Left renal cortex interstitium (tissue), 4 donors: Measurements from ENCODE around the gene RGS17. TPM values are rescaled to one million over a fixed set of nuclear protein-coding genes. Genes with fewer than 3 reads are reported as not detected.

Source experiments
- DNase-seq, 4 donors: peaks; one replicate each; pipeline ENCODE4 v3.0.0-alpha.2; 2013; ENCODE audit warnings: low read depth in 4 of 4, low spot score in 2 of 4, missing footprints in 1 of 4
- polyA plus RNA-seq, 4 donors: library from polyadenylated mRNA; unstranded; fragments of 120-200 nt; gene quantifications; one replicate each; pipeline ENCODE4 v1.2.1, GENCODE V29; 2013; ENCODE audit not compliant: insufficient read length in 4 of 4

RGS17 gene
- polyA plus RNA-seq, 4 donors, result 1.7 to 3.6 (median 2.7) TPM

DNA sequence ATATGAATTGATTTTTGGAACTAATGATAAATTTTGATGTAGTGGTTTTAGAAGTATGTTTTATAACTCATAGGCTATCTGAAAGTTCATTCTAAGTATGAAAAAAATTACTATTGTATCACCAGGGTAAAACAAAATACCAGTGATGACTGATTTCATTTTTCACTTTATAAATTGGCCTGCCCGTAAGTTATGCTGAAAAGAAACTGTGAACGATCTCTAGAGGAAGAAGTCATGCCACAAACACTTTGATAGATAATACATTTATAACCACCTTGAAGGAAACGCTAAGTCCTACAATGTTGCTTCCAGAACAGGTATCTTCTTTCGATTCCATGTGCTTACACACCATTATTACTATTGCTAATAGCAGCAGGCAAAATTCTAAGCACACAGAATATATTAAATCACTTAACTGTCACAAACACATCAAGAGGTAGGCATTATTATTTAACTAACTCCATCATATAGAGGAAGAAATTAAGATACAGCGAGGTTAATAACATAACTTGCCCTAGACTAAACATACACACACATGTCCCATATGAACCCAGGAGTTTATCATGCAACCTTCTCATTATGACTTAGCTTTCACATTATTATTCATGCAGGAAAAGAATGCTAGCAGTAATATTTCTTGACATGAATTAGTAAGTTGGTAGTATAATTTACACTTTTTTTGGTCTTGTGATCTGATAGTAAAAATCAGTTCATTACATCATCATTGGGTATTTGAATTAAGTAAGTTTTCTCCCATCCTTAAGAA lies 44.7 kb downstream of the RGS17 start:
- DNase-seq, result no peak

DNA sequence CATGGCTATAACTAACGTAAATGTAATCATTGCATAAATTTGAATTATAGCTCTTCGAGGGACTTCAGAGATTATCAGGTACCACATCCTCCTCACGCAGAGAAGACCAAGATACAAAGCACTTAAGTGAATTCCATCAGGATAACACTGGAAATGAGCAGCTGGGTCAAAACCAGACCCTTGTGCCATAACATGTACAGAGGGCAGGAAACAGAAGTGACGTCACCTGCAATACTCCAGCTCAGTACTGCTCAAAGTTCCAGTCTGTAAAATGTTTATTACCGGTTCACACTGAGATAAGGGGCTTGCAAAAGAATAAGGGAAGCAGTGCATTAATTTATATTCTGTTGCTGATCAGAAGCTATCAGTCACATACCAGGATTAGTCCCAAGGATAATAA lies 45.8 kb downstream of the RGS17 start:
- DNase-seq, result no peak

DNA sequence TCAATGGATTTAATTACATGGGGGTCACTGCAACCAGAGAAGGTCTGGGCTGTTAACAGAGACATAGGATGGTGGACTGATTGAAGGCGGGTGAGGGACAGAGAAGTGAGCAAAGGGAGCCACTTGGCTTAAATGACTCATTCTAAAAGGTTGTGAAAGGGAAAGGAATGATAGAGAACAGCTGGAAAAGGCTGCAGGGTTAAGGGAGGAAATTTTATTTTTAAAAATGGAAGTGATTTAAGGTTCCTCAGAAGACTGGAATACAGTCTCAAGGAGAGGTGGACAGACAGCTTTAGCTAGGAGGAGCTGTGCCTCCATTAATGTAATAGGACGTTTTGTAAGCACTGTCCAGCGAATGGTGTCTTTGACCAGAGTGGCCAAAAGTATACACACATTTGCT lies 46.7 kb downstream of the RGS17 start:
- no peak for DNase-seq

DNA sequence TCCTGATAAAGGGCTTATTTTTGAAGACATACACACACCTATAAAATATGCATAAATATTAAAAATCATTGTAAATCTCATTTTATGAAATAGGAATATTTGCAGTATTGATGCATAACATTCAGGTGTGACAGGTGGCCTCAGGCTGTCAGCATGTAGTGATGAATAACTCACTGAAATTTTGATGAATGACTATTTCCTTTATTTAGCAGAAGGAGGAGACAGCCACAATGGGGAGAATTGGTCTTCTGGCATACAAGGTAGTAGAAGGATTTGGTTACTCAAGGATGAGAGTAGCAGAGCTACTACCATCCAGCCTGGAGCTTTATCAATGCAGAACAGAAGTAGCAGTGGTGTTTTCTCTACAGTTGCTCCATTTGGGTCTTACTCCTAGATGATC lies 47.2 kb downstream of the RGS17 start:
- no peak for DNase-seq

DNA sequence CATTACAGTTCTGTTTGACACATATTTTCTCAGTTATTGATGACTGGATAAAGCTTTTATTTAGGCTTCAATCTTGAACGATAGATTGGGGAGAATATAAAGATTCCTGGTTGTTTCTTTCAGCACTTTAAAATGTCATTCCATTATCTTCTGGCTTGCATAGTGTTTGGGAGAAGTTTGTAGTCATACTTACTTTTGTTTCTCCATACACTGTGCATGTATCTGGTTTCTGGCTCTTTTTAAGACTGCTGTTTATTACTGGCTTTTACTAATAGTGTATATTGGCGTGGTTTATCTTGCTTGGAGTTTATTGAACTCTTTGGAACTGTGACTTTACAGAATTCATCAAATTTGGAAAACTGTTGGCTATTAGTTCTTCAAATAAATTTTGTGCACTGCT lies 49.2 kb downstream of the RGS17 start:
- DNase-seq, result no peak

DNA sequence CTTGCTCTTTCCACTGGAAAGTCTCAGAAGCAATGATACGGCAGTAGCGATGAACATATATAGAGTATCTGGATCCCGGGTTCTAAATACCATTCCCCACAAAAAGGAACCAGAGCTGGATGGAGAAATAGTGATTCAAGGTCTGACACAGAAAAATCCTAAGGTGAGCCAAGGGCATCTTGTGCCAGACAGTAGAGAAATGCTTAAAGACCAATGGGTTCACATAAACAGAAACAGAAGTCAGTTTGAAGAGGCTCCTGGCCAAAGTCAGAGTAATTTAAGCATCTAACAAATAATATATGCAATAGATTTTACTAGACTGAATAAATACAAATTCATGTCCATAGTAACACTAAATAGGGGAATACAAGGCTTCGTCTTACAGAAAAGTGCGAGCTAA lies 54.7 kb downstream of the RGS17 start:
- no peak for DNase-seq

DNA sequence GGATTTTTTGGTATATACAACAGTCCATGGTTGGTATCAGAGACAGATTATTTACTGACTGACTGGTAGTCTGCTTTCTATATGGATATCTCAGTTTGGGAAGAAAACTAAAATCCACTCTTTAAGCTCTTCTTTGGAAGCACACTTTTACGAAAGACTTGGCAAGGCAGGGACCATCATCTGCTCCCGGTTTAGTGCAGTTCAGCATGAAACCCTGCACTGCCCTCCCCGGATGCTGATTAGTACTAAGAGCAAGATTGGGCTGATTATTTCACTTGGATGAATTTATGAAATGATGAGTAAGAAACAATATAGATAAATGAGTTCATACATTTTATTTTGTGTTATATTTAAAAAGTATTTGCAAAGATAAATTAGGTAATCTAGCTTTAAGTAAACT lies 56.3 kb downstream of the RGS17 start:
- DNase-seq, result no peak

DNA sequence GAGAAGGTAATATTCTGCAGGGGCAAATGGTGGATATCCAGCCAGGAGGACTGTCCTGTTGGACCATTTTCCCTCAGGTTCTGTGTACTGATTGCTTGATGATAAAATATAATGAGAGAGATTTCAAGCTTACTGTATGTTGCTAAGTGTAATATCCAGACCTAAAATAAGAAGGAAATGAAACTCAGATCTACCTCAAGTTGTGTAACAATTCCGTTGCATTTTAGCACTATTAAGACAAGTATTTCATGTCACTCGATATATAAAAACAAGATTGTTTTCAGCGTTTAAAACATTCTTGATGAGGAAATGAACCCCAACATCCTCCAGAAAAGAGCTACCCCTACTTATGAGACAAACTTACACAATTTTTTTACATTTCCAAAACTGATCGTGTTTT lies 57.2 kb downstream of the RGS17 start:
- DNase-seq, result no peak

DNA sequence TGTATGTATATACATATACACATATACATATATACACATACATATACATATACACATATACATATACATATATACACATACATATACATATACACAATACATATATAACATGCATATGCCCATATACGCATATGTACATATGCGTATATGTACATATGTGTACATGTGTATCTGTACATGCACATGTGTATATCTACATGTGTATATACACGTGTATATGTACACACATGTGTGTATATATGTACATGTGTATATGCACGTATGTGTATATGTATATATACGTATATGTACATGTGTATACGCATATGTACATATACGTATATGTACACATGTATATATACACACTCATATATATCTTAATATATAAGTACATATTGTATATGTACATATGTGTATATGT lies 60.3 kb downstream of the RGS17 start:
- DNase-seq, result no peak

DNA sequence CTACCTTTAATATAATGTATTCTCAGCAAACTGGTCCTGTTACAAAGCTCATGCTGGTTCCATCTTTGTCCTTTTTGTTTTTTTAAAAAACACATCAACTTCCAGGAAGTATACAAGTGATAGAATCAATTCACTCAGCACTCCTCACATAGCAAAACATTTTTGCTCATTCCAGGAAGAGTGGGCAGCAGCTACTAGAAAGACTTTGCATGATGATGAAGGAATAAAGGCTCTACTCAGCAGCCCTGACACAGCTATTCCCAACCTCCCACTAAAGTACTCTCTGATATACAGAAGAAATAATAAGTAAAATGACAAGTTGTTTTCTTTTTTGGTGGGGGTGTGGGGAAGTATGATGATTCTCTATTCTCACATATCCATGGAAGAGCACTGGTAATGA lies 61.2 kb downstream of the RGS17 start:
- no peak for DNase-seq

DNA sequence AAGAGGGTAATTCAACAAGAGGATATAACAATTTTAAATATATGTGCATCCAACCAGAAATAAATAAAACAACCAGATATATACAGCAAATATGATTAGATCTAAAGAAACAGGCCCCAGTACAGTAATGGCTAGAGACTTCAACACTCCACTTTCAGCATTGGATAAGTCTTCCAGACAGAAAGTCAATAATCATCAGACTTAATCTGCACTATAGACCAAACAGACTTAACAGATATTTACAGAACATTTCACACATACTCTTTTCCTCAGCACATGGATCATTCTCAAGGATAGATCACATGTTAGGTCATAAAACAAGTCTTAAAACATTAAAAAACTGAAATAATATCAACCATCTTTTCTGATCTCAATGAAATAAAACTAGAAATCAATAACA lies 65.9 kb downstream of the RGS17 start:
- DNase-seq, result no peak

DNA sequence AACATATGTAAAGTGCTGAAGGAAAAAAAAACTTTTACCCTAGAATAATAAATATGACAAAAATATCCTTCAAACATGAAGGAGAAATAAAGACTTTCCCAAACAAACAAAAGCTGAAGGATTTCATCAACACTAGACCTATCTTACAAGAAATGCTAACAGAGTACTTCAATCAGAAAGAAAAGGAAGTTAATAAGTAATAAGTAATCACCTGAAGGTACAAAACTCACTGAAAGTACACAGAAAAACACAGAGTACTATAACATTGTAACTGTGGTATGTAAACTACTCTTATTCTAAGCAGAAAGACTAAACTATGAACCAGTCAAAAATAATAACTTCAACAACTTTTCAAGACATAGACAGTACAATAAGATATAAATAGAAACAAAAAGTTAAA lies 67.1 kb downstream of the RGS17 start:
- DNase-seq, result no peak

DNA sequence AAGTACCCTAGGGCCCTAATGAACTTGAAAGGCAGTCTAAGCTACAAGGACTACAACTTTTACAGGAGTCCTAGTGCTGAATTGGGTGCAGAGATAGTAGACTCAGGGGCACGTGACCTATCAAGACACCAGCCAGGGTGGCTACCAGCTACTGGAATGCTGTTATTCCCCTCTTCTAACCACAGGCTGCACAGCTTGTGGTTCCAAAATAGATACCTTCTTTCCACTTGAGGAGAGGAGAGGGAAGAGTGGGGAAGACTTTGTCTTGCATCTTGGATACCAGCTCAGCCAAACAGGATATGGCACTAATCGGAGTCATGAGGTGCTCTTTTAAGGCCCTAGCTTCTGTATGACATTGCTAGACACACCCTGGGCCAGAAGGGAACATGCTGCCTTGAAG lies 68.6 kb downstream of the RGS17 start:
- no peak for DNase-seq

DNA sequence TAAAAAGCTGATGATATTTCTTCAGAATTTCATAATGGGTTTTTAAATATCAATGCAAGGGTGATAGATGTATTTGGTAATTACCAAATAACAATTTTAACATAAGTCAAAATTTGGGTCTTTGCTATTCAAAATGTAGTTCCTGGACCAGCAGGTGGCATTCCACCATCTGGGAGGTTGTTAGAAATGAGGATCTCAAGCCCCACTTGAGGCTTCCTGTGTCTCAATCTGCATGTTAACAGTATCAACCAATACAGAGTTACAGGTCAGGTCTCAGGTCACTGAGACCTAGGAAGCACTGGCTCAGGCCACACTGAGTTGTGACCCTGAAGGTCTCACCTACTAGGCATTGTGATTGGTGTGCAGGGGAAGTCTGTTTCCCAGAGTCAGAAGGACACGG lies 71.3 kb downstream of the RGS17 start:
- DNase-seq, result no peak

DNA sequence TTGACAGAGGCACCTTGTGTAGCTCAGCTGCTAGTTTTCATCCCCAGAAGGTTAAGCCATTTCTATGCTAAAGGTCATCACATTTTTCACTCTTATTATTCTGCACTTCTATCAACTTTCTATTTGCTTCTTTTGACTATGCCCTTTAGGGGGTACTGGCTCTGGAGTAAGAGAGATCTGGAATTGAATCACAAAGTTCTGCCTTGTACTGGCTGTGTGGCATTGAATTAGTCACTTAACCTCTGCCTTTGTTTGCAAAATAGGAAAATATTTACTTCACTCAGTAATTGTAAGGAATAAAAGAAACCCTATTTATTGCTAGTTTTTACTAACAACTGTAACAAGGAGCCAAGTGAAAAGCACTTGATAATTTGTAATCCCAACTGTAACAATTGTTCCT lies 71.8 kb downstream of the RGS17 start:
- DNase-seq, result no peak

DNA sequence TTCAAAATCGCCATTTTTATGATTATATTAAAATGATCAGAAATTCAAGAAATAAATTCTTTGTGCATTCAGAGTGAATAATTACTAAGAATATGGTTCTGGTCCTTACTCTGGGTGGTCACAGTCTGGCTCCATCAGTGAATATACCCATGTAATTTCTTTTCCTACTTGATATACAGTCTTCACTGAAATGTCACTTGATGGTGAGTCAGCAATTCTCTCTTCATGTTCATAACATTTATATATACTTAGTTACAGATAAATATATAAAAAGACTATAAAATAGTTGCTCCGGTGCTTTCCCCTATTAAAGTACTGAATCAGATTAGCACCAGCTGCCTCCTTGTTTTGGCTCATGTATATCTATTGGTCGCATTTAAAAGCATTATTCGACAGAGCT lies 72.2 kb downstream of the RGS17 start:
- no peak for DNase-seq

DNA sequence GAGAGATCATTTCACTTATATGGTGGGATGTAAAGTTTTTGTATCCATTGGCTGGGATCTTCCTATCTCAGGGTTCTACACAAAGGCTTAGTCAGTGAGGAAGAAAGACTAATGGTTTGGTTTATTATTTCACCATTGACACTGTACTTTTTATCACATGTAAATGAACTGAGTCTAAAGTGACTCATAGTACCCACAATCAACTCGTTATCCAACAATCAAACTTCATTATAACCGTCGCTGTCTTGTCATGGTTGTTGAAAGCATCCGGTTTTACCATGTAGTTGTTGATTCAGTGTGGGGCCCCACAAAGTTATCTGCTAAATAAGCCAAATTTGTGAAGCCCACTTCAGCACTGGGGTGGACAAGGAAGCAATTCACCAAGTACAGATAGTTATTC lies 72.8 kb downstream of the RGS17 start:
- DNase-seq, result no peak

DNA sequence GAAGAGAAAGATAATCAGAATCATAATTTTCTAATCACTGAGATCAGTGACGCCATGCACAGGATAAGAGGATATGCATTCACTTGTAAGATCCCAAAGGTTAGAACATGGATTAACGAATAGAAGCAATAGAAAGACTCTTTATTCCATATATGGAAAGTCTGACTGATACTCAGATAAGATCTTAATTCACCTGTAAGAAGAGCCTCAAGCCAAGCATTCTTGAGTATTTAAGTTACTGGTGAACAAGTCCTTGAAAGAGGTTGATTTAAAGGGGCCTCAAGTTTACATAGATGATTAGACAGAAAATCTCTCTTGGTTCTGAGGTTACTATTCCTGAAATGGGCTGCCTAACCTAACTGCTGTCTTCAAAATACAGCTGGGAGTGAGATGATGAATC lies 74.8 kb downstream of the RGS17 start:
- DNase-seq, result no peak

DNA sequence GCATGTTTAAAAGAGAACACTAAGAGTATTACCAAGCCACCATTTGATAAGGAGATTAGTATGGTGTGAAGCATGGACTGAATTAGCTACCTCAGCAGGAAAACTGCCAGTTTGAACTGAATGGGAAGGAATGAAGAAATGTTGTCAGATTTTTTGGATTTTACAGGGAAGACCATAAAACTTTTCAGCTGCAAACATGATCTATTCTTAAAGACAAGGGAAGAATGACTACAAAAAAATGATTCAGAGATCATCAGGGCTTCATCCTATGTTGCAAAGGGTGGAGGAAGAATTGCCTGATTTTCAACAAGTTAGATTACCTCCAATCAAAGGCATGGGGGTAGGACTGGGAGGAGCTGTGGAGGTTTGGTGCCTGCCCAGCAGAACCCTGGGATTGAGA lies 79.3 kb downstream of the RGS17 start:
- DNase-seq, result no peak

DNA sequence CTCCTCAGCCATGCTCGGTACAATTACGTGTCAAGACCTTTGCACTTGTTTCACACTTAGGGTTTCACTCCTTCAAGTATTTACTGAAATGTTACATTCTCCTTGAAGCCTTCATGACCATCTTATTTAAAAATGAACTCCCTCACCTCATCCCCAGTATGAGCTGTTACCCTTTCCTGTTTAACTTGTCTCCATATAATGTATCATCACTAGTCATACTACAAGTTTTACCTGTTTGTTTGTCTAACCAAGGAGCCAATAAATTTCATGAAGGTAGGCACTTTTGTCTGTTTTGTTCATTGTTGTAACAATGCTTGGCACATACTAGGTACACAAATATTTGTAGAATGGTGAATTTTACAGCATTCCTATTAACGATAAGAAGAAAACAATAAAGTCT lies 82.5 kb downstream of the RGS17 start:
- no peak for DNase-seq

DNA sequence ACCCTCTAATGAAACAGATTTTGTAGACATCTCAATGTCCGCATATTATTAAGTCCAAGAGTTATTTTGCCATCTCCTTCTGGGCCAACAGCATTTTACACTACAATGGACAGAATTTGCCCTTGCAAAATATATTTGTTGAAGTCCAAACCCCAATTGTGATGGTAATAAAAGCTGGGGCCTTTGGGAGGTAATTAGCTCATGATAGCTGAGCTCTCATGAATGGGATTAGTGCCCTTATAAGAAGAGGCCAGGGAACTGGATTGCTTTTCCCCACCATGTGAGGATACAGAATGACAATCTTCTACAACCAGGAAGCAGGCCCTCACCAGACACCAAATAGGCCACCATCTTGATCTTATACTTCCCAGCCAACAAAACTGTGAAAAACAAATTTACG lies 83.7 kb downstream of the RGS17 start:
- DNase-seq, result no peak

DNA sequence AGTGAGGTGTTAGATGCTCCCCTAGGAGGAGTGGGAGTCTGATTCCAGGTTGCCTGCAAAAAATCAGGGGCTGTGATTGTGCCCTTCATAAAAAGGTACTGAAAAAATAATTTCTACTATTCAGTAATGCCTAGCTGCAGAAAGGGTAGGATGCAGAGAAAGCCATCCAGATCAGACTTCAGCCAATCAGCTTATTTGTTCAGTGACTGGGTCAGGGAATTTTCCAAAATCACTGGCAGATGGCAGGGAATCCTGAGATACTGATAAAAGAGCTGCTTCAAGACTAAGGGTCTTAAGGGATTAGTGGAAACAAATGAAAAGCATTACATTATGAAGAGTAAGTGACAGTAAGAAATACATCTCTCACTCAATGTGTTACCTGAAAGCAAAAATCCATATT lies 85.8 kb downstream of the RGS17 start:
- DNase-seq, result no peak

DNA sequence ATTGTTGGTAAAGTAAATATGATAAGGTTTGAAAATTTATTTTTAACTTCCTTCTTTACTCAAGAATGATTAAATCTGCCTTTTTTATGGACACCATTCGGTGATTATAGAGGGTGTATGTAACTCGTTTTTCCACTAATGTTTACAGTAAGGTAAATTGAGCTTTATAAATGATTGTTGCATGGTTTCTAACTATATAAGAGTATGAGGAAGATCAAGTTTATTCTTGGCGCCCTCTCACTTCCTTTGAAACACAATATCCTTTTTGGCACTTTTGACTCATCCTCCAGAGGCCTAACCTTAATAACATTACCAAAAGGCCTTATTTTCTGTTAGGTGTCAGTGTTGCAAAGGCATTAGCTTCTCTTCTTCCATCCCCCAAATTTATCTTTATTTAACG lies 86.8 kb downstream of the RGS17 start:
- no peak for DNase-seq
